Measurements from ENCODE around the gene PLCG1.

The PLCG1 gene

GRCh38 chr20:41150664-41151063 lies 13.3 kb downstream of the PLCG1 start:
- Histone ChIP-seq H3K27me3 (no peaks in the 10 kb centered on the region), H3K36me3 (no peaks in the 10 kb centered on the region), H3K27ac (no peak overlapping the region), H3K4me3 (no peak overlapping the region), H3K9me3 (no peaks in the 10 kb centered on the region), H3K4me1 (peaks cover 0 to 78% (median 61%) of the 10 kb centered on the region in 4 donors)
- TF ChIP-seq CTCF (IDR thresholded peaks at IDR 0.05), result no peak
- no peak for DNase-seq
- intact Hi-C loops (cut with DNase I; ENCODE audit: low total_unique reads), result no loop called here

- intact Hi-C loops (cut with DNase I; ENCODE audit: low total_unique reads), result no loop called here
- Histone ChIP-seq H3K4me3 (no peak overlapping the region), H3K27ac (no peak overlapping the region), H3K9me3 (no peaks in the 10 kb centered on the region), H3K4me1 (peaks cover 0 to 78% (median 58%) of the 10 kb centered on the region in 4 donors), H3K27me3 (no peaks in the 10 kb centered on the region), H3K36me3 (no peaks in the 10 kb centered on the region)
- no peak for DNase-seq
- TF ChIP-seq CTCF (IDR thresholded peaks at IDR 0.05), result no peak
Observed at GRCh38 chr20:41151134-41151869, 14.0 kb downstream of the PLCG1 start.

GRCh38 chr20:41152108-41152757 lies 14.9 kb downstream of the PLCG1 start:
- peaks cover 0 to 77% (median 53%) of the 10 kb centered on the region in 4 donors for H3K4me1 ChIP-seq

GRCh38 chr20:41154436-41155176 lies 17.3 kb downstream of the PLCG1 start:
- no peak for TF ChIP-seq CTCF (IDR thresholded peaks at IDR 0.05)
- DNase-seq, result no peak
- no peak overlapping the region for H3K27ac ChIP-seq
- peaks cover 0 to 74% (median 39%) of the 10 kb centered on the region in 4 donors for H3K4me1 ChIP-seq
- no peak overlapping the region for H3K4me3 ChIP-seq
- intact Hi-C loops (cut with DNase I; ENCODE audit: low total_unique reads), result no loop called here
- no peaks in the 10 kb centered on the region for H3K9me3 ChIP-seq
- H3K36me3 ChIP-seq, result peaks cover under 1 to 1% (median under 1%) of the 10 kb centered on the region in 3 donors
- H3K27me3 ChIP-seq, result no peaks in the 10 kb centered on the region

More at GRCh38 chr20:41152108-41152757, 14.9 kb downstream of the PLCG1 start:
- Histone ChIP-seq H3K4me3 (no peak overlapping the region), H3K27me3 (no peaks in the 10 kb centered on the region), H3K36me3 (no peaks in the 10 kb centered on the region), H3K9me3 (no peaks in the 10 kb centered on the region), H3K27ac (no peak overlapping the region)
- no peak for DNase-seq
- intact Hi-C loops (cut with DNase I; ENCODE audit: low total_unique reads), result no loop called here
- no peak for TF ChIP-seq CTCF (IDR thresholded peaks at IDR 0.05)

- no peak for DNase-seq
- H3K9me3 ChIP-seq, result no peaks in the 10 kb centered on the region
- H3K27ac ChIP-seq, result no peak overlapping the region
- intact Hi-C loops (cut with DNase I; ENCODE audit: low total_unique reads), result no loop called here
- no peak overlapping the region for H3K4me3 ChIP-seq
- H3K36me3 ChIP-seq, result peaks cover 6 to 7% (median 7%) of the 10 kb centered on the region in 3 donors
- no peak for TF ChIP-seq CTCF (IDR thresholded peaks at IDR 0.05)
- no peaks in the 10 kb centered on the region for H3K27me3 ChIP-seq
- peaks cover 0 to 74% (median 36%) of the 10 kb centered on the region in 4 donors for H3K4me1 ChIP-seq
Observed at GRCh38 chr20:41155261-41155660, 17.9 kb downstream of the PLCG1 start.
